GM18870 (cell line): Measurements from ENCODE around the gene RNASE13.

ENCODE experiments used
- ATAC-seq: cut with Tn5 transposase; IDR thresholded peaks from one replicate; pipeline ENCODE4 v1.9.1; 2021; ENCODE audit warnings: moderate library complexity; ENCODE audit not compliant: unreplicated experiment

RNASE13 gene

DNA sequence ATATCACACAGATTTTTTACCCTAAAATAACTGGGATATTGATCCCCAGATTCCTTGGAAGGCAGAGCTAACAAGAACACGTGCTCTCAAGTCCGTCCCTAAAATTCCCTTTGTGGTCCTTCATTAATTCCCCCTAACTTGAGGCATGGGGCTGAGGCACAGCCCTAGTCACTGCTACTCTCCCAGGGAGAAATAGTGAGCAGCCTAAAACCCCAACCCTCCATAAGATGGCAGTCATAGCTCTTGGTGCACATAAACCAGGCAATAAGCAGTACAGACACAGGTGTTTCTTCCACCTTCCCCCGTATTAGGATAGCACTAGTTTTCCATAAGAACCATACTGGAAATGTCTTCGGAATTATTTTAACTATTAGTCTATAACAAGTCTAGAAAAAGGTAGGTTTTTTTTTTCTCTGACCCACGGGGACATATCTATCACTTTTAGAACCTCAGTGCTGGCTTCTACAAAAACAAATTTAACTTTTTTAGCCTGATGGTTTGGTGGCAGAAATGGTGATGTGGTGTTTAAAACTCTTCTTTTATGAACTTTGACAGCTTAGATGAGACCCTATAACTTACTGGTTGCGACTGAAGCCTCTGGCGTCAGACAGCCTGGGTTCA is 32.4 kb upstream of the RNASE13 start:
- ATAC-seq: no peak

- ATAC-seq: no peak
Measured at GRCh38 chr14:21063479-21063878, 28.9 kb upstream of the RNASE13 start.

DNA sequence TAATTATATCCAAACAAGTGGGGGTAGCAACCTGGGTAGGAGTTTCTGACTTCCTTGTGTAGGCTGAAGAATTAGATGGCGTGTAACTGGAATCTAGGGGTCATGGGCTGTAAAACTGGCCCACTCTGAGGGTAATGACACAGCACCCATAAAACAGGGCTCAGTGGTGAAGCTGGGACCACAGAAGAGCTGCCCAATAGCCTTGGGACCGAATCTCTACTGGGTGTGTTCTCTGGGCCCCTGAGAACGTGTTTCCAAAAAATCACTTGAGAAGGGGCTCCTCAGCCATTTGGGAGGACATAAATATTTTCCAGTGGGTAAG is 26.7 kb upstream of the RNASE13 start:
- no peak for ATAC-seq

GRCh38 chr14:21060614-21061346 is 26.2 kb upstream of the RNASE13 start:
- no peak for ATAC-seq

GRCh38 chr14:21059842-21060613 is 25.4 kb upstream of the RNASE13 start:
- ATAC-seq: no peak

DNA sequence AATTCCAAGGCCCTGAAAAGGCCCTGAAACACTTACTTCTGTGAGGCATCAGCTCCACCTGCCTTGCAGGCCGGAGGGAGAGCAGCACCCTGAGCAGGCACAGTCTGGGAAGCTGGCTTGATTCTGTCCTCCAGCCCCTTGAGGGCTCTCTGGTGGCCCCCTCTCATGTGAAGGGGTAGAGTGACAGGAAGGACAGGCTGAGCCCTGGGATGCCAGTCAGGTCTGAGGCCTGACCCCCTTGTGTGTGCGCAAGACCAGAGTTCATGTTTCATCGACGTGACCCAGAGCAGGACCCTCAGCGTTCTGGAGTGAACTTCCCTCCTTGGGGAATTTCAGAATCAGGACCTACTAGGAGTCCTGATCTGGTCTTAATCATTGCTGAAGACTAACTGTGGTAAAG is 24.3 kb upstream of the RNASE13 start:
- no peak for ATAC-seq

- ATAC-seq: no peak
Measured at GRCh38 chr14:21057803-21058675, 23.4 kb upstream of the RNASE13 start, which contains the start of gene RNASE8. Gene RNASE8, plus strand, starts transcription at chr14:21057822. Its CDS starts 71 bp downstream, at chr14:21057893.

GRCh38 chr14:21056520-21057163 is 22.0 kb upstream of the RNASE13 start:
- no peak for ATAC-seq

DNA sequence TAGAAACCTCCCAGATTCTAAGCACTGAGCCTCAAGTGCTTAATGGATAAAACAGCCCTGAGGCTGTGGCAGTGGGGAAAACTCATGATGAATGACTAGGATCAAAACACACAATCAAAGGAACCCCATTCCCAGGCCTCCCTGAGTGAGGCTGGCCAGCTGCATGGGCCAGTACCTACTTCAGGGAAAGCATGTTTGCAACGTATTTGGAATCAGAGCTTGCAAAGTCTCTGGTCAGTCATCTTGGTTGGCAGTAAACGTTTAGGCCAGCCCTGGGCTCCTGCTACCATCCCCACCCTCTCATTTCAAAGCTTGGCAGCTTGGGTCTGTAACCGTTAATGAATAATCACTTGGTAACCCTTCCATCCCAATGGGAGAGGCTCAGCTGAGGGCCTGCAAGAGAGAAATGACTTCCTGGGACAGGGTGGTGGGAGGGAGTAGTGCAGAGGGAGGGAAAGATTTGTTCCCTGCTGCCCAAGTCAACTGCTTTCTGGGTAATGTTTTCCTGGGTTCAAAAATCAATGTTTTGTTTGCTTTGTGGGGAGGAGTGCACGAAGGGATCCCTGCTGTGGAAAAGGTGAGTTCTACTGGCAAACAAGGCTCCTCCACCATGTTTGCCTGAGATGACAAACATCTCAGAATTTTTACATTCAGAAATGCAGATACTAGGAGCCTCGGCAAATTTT is 21.0 kb upstream of the RNASE13 start:
- ATAC-seq: no peak

GRCh38 chr14:21054768-21055145 is 20.1 kb upstream of the RNASE13 start:
- no peak for ATAC-seq

GRCh38 chr14:21054123-21054767 is 19.6 kb upstream of the RNASE13 start:
- no peak for ATAC-seq

DNA sequence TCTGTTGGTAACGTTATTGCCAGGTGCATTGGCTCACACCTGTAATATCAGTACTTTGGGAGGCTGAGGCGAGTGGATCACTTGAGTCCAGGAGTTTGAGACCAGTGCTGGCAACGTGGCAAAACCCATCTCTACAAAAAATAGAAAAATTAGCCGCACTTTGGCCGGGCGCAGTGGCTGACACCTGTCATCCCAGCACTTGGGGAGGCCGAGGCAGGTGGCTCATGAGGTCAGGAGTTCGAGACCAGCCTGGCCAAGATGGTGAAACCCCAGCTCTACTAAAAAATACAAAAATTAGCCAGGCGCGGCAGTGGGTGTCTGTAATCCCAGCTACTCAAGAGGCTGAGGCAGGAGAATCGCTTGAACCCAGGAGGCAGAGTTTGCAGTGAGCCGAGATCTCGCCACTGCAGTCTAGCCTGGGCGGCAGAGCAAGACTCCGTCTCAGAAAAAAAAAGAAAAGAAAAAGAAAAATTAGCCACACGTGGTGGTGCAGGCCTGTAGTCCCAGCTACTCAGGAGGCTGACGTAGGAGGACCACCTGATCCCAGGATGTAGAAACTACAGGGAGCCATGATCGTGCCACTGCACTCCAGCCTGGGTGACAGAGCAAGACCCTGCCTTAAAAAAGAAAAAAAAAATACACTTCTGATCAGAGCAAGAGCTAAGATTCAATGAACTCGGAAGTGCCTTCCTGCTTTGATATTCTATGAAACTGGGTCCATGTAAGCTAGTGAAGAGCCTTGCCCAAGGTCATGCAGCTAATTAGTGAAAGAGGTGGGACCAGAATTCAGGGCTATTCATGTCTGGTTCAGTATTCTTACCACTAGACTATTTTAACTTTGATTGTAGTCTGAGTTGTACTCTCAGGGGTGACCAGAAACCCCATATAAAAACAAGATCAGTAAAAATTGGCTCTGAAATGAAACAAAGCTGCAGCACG is 18.8 kb upstream of the RNASE13 start:
- ATAC-seq: no peak

DNA sequence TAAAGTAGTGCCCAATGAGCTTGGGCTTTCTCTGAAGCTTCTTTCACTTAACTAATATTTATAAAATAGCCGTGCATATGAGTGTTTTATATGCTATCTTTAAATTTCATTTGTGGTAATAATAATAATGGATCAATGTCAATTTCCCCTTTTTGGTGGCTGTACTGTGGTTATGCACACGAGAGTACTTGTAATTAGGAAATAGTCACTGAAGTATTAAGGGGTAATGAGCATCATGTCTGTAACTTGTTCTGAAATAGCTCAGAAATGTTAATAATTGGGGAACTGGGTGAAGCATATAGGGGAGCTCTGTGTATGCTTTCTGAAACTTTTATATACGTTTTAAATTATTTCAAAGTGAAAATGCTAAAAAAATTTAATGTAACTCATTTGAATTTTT is 16.0 kb upstream of the RNASE13 start:
- no peak for ATAC-seq

- no peak for ATAC-seq
Measured at GRCh38 chr14:21049271-21049673, 14.7 kb upstream of the RNASE13 start.

DNA sequence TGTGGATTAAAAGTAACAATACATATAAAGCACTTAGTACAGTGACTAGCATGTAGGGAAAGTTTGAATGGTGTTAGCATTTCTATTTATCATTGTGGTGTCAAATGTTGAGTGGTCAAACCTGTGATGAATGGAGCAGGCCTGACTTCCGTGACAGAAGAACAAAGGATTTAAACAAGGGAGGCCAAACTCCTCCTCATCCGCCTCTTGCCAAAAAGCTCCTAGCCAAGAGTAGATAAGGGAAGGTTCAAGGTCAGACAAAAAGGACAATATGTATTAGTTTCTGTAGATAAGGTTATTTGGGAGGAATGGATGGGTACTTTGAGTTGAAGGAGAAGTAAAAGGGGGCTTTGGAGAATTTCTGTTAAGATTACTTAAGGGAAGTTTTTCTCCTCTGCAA is 14.0 kb upstream of the RNASE13 start:
- no peak for ATAC-seq

DNA sequence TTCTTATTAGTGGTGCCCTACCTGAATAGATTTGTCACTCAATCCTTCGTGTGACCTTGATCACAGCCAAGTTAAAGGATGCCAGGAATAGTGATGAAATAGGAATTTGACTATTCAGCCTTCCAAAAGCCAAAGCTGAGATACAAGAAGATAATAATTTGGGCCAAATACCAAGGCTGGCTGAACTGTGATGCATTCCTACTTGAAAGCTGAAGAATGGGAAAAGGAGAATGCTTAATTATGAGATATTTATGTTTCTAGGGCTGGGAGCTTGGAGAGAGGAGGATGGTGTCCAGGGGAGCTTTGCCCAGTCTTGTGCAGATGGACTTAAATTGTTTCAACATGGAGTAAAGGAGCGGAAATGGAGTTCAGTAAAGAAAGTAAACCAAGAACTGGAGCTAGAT is 12.8 kb upstream of the RNASE13 start:
- no peak for ATAC-seq

GRCh38 chr14:21043974-21044618 is 9.5 kb upstream of the RNASE13 start:
- no peak for ATAC-seq

DNA sequence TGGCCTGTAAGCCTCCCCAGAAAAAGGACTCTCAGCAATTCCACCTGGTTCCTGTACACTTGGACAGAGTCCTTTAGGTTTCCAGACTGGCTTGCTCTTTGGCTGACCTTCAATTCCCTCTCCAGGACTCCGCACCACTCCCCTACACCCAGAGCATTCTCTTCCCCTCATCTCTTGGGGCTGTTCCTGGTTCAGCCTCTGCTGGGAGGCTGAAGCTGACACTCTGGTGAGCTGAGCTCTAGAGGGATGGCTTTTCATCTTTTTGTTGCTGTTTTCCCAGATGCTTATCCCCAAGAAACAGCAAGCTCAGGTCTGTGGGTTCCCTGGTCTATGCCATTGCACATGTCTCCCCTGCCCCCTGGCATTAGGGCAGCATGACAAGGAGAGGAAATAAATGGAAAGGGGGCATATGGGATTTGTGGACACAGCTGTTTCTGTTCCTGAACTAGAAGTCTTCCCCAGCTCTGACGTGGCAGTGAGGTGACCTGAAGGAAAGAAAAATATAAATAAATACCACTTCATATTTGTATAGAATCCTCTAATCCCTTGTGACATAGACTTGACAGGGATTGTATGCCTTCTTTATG is 8.9 kb upstream of the RNASE13 start:
- no peak for ATAC-seq
